Testis (tissue), 2 donors: Measurements from ENCODE around the gene LRP8.

ENCODE experiments used
- CTCF ChIP-seq, 3 experiments: fragments of 450-650 bp in 2 of 3; fragments of 200-600 bp in 1 of 3; sonication (generic) in 1 of 3; IDR thresholded peaks; one replicate each; pipeline ENCODE4 v1.5.1; 2016 to 2019; ENCODE audit warnings: antibody characterized with exemption in 3 of 3, mild to moderate bottlenecking in 2 of 3, moderate library complexity in 1 of 3
- POLR2A ChIP-seq: fragments of 450-650 bp; IDR thresholded peaks from one replicate; pipeline ENCODE4 v1.6.1; 2017; ENCODE audit warnings: antibody characterized with exemption, mild to moderate bottlenecking, moderate library complexity

GRCh38 chr1:53339736-53340635 is 12.1 kb upstream of the LRP8 start:
- TF ChIP-seq CTCF (IDR thresholded peaks at IDR 0.05), result no peak
- no peak for TF ChIP-seq POLR2A
